Stimulated activated CD8-positive, alpha-beta memory T cell treated with anti-CD3 and anti-CD28 coated beads, Interleukin-15, amount 100 ng/mL, for 24 hours (primary cell): ENCODE measurements around the gene FOS.
A peak's percentile ranks its signal among the peaks of the same experiment; 100 is the strongest.
"Not testable (repeated sequence)": the region's sequence is repeated elsewhere in the genome, so short reads cannot be mapped to it uniquely, and the experiment has no call there.

Experiments
- DNase-seq: peaks from one replicate; pipeline ENCODE4 v3.0.0-alpha.2; 2020; ENCODE audit warnings: low read depth

Gene FOS

DNA sequence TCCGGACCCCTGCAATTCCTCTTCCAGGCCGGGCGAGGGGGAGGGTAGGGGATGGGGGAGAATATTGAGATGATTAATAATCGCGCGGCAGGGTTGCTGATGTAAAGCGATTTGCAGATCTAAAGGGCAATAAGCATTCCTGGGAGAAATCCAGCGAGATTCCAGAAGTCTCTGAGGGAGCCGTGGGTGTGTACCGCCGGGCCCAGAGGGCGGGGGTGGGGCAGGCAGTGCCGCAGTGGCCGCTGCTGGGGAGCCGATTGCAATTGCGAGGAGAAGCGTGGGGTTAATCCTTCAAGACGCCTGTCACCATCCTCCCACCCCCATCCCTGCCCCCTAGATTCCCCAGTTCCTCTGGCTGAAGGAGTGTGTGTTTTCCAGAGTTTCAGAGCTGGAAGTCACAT lies 16.4 kb downstream of the FOS start:
- DNase-seq: no peak

DNA sequence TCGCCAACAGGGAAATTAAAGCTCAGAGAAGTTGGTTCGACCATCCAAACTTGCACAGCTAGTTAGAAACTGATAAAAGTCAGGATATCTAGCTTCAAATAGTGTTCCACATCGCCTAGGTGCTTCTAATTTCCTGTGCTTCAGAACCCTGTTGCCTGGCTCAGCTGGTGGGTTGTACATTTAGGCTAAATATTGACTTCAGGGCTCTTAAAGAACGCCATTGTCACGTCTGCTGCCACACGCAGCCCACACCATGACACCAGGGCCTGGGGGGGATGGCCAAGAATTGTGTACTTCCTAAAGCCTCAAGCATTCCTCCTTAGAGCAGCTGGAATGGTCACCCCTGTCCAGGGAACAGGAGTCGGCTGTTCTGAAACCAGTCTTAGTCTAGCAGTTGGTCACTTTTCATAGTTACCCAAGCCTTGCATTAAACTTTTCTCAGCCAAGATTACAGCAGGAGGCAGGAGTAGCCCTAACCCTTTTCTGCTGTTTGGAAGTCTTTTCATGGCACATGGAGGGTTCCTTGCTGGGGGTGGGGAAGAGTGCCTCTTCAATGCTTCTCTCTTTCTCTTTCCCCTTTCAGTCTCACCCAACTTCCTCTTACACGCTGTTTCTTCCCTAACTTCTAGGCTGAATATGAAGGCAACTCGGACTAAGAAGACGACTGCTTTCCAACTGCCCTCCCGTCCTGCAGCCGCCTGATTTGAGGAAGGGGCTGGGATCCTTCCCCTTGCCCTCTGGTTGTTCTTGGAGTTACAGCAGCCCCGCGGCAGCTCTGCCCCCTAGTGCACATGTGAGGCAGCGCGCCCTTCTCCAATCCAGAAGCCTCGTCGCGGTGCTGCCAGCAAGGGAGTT lies 17.1 kb downstream of the FOS start:
- DNase-seq: no peak

DNA sequence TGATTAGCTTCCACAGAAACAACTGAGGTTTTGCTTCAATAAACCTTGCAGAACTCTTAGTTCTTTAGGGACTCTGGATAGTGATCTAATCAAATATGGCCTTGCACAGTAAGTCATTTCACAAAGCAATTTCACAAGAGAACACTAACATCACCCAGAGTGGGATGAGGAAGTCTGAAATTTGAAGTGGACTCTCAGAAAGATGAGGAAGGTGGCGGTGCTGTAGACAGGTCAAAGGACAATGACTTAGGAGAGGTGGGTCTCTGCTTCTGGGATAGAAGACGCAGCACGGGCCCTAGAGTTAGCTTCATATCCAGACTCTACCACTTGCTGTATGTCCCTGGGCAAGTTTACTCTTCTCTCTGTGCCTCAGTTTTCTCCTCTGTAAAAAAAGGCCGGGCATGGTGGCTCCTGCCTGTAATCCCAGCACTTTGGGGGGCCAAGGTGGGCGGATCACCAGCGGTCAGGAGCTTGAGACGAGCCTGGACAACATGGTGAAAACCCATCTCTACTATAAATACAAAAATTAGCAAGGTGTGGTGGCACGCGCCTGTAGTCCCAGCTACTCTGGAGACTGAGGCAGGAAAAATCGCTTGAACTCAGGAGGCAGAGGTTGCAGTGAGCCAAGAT lies 18.9 kb downstream of the FOS start:
- DNase-seq: no peak

DNA sequence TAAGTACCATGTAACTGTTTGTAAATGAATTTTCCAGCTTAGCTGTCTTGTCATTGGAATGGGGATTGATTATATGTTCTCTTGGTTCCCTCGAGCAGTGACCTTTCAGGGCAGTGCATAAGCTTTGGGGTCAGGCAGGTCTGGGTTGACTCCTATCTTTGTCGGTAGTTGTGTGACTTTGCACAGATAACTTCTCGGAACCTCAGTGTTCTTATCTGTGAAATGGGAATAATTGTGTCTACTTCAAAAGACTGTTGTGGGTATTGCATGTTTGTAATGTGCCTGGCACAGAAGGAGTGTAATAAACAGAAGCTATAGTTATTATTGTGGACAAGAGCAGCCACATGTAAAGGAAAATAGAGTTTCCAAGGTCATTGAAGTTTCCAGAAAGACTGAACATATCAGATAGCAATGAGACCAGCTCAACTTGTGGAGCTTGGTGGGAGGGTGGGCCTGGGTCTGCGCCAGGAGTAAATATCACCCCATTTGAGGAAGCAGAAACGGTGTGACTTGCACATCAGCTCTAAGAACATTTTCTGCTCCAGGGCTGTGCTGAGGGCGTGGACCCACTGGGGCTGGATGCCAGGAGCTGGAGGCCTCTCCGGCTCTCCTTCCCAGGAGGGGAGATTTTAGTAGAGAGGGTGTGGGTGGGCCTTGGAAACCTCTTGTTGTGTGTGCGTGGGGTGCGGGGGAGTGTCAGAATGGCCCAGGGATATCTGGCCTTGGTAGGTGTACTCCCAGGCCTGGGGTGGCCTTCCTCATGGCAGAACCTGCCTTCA lies 19.7 kb downstream of the FOS start:
- DNase-seq: no peak

DNA sequence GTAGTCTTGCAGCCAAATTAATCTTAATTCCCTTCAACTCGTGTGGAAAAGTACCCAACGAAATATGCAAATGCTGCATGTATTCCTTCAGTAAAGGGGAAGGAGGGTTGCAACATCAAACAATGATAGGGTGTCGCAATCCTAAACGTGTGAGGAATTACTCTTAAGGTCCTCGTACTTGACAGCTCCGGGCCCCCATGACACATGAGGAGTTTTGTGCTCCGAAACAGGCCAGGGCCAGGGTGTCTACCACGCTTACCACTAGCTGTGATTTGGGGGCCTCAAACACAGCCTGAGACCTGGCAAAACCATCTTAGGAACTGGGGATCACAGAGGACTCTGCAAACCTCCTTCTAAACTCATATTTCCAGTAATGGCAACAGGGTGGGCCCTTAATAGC lies 20.4 kb downstream of the FOS start:
- DNase-seq: no peak

DNA sequence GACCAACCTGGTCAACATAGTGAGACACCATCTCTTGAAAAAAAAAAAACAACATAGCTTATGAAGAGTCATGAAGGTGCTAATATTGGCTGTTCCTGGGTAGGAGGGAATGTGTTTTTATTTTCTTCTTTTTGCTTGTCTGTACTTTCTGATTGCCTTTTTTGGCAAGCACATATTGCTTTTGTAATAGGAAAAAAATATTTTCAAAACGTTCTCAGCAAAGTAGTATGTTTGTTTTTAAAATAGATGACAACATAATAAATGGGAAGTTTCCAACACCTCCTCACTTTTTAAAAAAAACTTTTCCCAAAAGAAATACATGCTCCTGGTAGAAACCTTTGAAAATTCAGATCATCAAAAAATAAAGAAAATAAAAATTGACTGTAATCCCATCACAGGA lies 20.9 kb downstream of the FOS start:
- DNase-seq: no peak

DNA sequence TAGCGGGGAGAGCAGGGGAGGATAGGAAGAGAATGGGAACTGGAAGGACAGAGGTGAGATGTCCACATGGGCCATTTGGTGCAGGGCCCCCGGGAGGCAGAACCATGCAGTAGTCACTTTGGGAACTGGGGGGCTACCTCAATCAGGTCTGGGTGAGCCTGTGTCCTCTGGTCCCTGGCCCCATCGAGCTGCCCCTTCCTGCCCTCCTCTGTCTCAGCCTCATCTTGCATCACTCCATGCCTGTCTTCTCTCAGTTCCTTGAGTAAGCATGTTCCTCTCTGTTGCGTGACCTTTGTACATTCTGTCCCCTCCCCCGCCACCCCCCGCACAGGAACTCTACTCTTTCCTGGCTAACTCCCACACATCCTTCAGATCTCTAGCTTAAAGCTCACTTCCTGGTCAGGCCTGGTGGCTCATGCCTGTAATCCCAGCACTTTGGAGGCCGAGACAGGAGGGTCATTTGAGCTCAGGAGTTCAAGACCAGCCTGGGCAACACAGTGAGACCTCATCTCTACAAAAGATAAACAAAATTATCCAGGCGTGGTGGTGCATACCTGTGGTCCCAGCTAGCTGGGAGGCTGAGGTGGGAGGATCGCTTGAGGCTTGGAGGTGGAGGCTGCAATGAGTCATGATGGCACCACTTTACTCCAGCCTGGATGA lies 23.2 kb downstream of the FOS start:
- no peak for DNase-seq

DNA sequence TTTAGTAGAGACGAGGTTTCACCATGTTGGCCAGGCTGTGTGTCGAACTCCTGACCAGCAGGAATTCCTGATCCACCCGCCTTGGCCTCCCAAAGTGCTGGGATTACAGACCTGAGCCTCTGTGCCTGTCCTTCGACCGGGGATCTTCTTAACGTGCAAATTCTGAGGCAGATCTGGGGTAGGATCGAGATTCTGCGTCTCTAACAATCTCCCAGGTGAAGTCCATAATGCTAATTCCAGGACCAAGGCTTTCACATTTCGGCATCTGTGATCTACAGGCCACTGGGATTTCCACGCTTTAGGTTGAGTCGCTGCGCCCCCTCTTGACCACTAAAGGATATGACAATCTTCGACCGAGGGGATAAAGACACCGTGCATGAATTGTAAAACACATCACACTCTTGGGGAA lies 24.8 kb downstream of the FOS start:
- DNase-seq: no peak

DNA sequence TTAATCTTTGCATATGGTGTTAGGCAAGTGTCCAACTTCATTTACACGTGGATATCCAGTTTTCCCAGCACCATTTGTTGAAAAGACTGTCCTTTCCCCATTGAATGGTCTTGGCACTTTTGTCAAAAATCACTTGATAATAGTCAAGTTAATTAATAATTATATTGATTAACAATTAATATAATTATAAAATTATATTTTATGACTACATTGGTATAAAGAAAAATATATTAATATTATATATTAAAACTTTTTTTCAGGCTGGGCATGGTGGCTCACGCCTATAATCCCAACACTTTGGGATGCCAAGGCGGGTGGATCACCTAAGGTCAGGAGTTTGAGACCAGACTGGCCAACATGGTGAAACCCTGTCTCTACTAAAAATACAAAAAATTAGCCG lies 27.8 kb downstream of the FOS start:
- not testable (repeated sequence) for DNase-seq

DNA sequence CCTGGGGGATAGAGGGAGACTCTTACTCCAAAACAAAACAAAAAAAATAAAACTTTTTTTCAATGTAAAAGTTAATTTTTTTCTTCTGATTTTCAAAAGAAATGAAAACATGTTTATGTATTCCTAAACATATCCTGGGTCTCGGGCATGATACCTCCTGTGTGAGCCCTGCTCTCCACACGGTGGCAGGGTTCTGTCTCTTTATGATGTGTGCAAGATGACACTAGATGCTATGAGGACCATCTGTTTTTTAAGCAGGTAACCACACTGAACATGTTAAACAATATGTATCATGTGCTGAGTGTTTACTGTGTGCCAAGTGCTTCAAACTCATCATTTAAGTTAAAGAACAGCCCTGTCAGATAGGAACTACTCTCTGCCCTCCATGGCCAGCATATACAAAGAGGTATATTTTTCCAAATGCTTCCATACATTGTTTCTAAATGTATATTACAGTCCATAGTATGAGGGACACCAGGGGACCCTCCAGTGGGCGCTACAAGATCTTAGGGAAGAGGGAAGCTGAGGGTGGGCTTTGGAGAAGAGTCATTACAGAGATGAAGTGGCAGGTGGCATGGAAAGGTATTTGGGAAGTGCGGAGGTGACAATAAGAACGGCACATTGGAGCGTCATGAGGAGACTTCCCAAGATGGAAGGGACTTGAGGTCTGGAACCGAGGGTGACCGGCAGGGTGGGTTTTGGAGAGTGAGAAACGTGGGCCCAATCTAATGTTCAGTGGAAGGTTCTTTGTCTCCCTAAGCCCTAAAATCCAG lies 28.5 kb downstream of the FOS start:
- no peak for DNase-seq

DNA sequence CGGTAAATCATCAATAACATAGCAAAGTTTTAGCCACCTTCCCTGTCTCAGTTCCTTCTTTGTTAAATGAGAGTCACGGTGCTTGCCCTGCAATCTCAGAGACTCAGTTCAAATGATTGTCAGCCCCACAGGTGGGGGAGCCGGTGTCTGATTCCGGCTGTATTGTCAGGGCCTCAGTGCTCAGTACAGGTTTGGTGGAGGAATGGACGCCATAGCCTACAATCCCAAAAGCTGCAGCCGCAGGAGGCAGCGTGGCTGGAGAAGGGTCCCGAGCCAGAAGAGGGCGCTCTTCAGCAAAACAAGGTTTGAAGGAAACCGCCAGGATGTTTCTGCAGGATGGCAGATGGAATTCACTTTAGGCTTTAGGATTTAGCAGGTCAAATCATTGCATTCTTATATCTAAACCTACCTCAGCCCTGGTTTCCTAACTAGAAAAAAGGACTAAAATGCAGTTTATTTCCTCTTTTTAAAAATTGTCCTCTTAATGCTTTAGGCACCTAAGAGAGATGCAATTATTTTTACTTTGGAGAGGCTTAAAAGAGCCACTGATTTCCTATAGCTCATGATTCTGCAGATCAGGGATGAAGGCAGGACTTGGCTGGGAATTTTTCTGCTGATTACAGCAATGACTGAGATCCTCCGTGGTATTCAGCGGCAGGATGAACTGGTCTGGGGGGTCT lies 29.2 kb downstream of the FOS start:
- peak; percentile 56 for DNase-seq

DNA sequence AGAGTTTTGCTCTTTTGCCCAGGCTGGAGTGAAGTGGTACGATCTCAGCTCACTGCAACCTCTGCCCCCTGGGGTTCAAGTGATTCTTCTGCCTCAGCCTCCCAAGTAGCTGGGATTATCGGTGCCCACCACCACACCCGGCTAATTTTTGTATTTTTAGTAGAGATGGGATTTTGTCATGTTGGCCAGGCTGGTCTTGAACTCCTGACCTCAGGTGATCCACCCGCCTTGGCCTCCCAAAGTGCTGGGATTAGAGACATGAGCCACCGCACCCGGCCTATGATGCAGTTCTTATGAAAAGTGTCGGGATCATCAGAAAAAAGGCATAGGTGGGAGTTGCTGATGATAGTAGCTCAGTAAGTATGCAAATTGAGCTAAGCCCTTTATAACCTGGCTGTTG lies 30.4 kb downstream of the FOS start:
- not testable (repeated sequence) for DNase-seq

DNA sequence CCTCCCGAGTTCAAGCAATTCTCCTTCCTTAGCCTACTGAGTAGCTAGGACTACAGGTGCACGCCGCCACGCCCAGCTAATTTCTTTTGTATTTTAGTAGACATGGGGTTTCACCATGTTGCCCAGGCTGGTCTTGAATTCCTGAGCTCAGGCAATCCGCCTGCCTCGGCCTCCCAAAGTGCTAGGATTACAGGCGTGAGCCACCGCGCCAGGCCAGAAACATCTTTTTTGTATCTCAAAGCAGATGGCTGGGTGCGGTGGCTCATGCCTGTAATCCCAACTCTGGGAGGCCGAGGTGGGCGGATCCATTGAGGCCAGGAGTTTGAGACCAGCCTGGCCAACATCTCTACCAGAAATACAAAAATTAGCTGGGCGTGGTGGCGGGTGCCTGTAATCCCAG lies 30.9 kb downstream of the FOS start:
- DNase-seq: not testable (repeated sequence)

DNA sequence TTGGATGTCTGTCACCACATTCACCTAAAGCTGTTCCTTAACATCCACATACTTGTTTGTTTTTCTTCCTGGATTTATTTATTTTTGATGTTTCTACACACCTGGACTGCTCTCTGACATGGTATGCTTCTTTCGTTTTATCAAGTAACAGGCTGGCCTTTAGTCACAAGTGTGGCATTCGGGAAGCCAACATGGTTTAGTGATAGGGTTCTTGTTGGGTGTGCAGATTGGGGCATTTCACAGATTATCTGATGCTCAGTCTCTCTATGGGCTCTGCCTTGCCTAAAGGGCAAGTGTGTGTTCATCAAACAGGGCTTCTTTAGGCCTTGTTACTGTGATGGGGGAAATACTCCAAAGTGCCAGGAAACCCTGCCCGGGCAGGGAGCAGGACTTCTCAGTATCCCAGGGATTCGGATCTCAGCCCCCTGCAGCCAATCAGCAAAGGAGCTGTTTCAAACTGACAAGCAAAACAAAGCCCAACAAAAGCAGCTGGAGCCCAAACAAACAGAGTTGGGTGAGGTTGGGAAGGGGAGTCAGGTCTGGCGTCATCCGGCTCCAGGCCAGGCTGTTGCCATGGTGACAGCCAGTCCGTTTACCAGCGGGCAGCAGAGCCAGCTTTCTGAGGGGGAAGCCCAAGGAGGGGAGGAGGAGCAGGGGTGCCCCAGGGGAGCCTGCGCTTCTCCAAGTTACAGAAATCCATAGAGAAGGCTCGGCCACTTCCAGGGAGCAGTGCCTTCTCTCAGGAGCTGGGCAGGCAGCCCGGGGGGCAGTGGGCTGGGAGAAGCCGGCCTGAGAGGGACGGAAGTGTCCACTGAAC lies 31.9 kb downstream of the FOS start:
- no peak for DNase-seq

DNA sequence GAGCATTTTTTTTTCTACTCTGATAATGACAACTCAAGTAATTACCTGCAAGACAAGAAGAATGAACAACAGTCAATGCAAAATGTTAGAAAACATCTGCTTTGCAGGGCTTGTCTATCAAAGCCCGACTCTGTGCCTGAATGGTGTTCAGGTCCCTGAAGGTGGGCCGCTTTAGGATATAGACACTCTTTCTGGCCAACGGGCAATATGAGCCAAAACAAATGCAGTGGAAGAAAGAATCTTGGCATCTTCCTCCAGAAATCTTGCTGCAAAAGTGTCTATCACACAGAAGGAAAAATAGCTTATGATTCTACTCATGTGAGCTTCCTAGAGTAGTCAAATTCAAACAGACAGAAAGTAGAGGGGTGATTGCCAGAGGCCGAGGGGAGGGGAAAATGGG lies 32.7 kb downstream of the FOS start:
- DNase-seq: no peak

DNA sequence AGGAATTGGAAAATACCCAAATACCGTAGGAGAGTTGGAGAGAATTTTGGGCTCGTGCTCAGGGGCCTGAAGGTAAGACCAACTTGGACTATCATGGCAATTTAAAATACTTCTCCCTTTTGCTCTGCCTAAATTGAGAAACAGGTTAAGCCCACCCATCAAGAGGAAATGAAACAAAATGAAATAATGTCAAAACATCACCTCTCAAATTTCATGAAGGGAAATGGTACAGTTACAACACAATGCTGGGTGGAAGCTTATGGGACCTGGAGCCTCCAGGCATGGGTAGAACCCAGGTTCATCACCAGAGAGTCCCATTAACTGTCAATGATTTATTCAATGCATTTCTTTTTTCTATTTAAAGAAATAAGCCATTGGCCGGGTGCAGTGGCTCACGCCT lies 33.7 kb downstream of the FOS start:
- DNase-seq: no peak

DNA sequence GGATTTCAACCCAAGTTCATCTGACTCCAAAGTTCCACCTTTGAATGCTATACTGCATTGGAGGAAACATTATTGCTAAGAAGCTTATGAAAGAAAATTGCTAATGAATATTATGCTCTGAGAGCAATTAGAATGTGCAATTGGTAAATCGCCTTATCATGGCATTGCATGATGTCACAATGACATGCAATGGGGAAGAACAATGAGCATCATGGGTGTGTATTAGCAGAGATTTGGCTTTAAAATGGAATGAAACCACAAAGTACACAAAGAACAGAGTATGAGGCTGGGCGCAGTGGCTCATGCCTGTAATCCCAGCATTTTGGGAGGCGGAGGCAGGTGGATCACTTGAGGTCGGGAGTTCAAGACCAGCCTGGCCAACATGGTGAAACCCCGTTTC lies 34.7 kb downstream of the FOS start:
- DNase-seq: no peak

DNA sequence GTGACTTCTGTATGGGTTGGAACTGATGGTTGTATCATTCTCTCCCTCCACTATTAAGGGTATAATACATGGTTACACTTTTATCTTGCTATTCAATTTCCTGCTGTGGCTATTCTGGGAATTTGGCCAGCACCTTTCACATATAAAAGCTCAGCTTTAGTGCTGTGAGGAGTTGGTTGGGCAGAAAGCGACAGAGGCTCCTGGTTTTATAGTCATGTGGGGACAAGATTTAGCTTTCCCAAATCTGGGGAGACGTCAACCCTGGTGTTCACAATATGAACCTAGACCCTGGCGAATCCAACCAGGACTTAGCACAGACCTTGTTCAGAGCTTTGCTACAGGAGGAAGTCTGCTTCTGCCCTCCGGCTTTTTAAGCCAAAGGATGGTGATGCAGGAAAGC lies 36.5 kb downstream of the FOS start:
- DNase-seq: no peak

DNA sequence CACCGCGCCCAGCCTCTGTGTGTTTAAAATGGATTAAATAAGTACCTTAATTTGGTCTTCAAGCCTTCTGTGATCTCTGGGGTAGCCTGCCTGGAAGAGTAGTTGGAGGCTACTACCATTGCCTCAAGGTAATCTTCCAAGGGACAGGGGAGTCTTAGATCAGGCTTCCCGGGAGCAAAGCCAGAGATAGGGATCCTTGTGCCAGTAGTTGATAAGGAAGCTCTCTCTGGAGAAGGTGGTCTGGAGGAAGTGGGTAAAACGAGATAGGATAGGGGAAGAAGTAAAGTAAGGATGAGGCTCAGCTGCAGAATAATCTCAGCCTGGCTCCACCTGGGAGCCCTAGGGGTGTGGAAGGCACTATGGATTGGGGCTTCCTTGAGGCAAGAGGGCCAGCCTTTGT lies 38.5 kb downstream of the FOS start:
- no peak for DNase-seq

DNA sequence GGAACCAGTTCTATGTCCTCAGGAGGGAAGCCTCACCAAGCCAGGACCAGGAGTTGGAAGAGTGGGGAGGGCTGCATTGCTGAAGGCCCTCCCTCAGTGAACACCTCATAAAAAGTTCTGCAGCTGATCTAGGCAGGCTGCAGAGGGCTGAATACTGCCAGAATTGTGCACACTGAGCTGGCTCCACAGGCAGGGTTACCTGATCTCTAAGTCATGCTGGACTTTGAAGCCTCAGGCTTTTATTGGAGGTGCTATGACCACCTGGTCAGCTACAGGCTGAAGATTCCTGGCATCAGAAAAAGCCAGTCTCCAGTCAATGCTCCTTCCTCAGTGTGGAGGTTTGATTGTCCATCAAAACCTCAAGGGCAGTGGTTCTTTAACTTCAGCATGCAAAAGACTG lies 39.7 kb downstream of the FOS start:
- no peak for DNase-seq
